Esophagus muscularis mucosa (tissue), 3 donors: ENCODE measurements around the gene HCFC1.

ENCODE experiments used
- CTCF ChIP-seq, 3 experiments: fragments of 200-600 bp in 2 of 3; fragments of 450-650 bp in 1 of 3; sonication (generic) in 2 of 3; IDR thresholded peaks; one replicate each; pipeline ENCODE4 v1.5.1; 2017 to 2019; ENCODE audit warnings: antibody characterized with exemption in 3 of 3, mild to moderate bottlenecking in 2 of 3, moderate library complexity in 1 of 3
- POLR2A ChIP-seq: fragments of 450-650 bp; IDR thresholded peaks from one replicate; pipeline ENCODE4 v1.6.1; 2017; ENCODE audit warnings: antibody characterized with exemption, moderate library complexity, mild to moderate bottlenecking, low read depth

GRCh38 chrX:153995504-153995903, 23.9 kb upstream of the HCFC1 start:
- TF ChIP-seq POLR2A: no peak
- no peak for TF ChIP-seq CTCF (IDR thresholded peaks at IDR 0.05)
